ENCODE results near the gene IGF1R.

The IGF1R gene

GRCh38 chr15:98931004-98931403 is 282.7 kb downstream of the IGF1R start:
- in situ Hi-C loops (cut with HindIII; ENCODE audit: low sequenced_read_pairs) = no loop called here
- H3K4me3 ChIP-seq (ENCODE audit: low read depth, low read length) = no peak overlapping the region
- TF ChIP-seq CTCF (IDR thresholded peaks at IDR 0.05; ENCODE audit: low read depth, low read length) = no peak
- DNase-seq (ENCODE audit: low read depth, low spot score) = no peak

- TF ChIP-seq CTCF (IDR thresholded peaks at IDR 0.05; ENCODE audit: low read depth, low read length) = no peak
- H3K4me3 ChIP-seq (ENCODE audit: low read depth, low read length) = no peak overlapping the region
- in situ Hi-C loops (cut with HindIII; ENCODE audit: low sequenced_read_pairs) = no loop called here
- no peak for DNase-seq (ENCODE audit: low read depth, low spot score)
Observed at GRCh38 chr15:98933406-98933805, 285.1 kb downstream of the IGF1R start.

- in situ Hi-C loops (cut with HindIII; ENCODE audit: low sequenced_read_pairs) = no loop called here
- H3K4me3 ChIP-seq (ENCODE audit: low read depth, low read length) = no peak overlapping the region
- no peak for TF ChIP-seq CTCF (IDR thresholded peaks at IDR 0.05; ENCODE audit: low read depth, low read length)
- no peak for DNase-seq (ENCODE audit: low read depth, low spot score)
Observed at GRCh38 chr15:98935736-98936135, 287.4 kb downstream of the IGF1R start.

GRCh38 chr15:98937413-98938104 is 289.2 kb downstream of the IGF1R start:
- TF ChIP-seq CTCF (IDR thresholded peaks at IDR 0.05; ENCODE audit: low read depth, low read length) = no peak
- in situ Hi-C loops (cut with HindIII; ENCODE audit: low sequenced_read_pairs) = no loop called here
- no peak overlapping the region for H3K4me3 ChIP-seq (ENCODE audit: low read depth, low read length)
- no peak for DNase-seq (ENCODE audit: low read depth, low spot score)

- no peak for DNase-seq (ENCODE audit: low read depth, low spot score)
- H3K4me3 ChIP-seq (ENCODE audit: low read depth, low read length) = no peak overlapping the region
- in situ Hi-C loops (cut with HindIII; ENCODE audit: low sequenced_read_pairs) = no loop called here
- TF ChIP-seq CTCF (IDR thresholded peaks at IDR 0.05; ENCODE audit: low read depth, low read length) = no peak
Observed at GRCh38 chr15:98938105-98938417, 289.7 kb downstream of the IGF1R start.

- TF ChIP-seq CTCF (IDR thresholded peaks at IDR 0.05; ENCODE audit: low read depth, low read length) = no peak
- no peak overlapping the region for H3K4me3 ChIP-seq (ENCODE audit: low read depth, low read length)
- DNase-seq (ENCODE audit: low read depth, low spot score) = no peak
- in situ Hi-C loops (cut with HindIII; ENCODE audit: low sequenced_read_pairs) = no loop called here
Observed at GRCh38 chr15:98938799-98939198, 290.5 kb downstream of the IGF1R start.
